DOHH2 (cell line): Measurements from ENCODE around the gene SRP14.

Experiments used
- H3F3A ChIP-seq: fragments of 200-600 bp; sonication (generic), shearing (Covaris generic); 2 replicates; pipeline ENCODE4 v1.6.0; 2016; ENCODE audit warnings: antibody characterized with exemption, mild to moderate bottlenecking; ENCODE audit not compliant: control insufficient read depth, insufficient read depth
- H3K27ac ChIP-seq: fragments of 200-600 bp; sonication (generic); 2 replicates; pipeline ENCODE4 v1.5.1; 2014; ENCODE audit warnings: low read depth, mild to moderate bottlenecking, low read length, moderate library complexity
- H3K27me3 ChIP-seq: fragments of 200-600 bp; sonication (generic); 2 replicates; pipeline ENCODE4 v1.6.1; 2014; ENCODE audit warnings: mild to moderate bottlenecking, low read length, mixed read lengths; ENCODE audit not compliant: control insufficient read depth
- H3K36me3 ChIP-seq: fragments of 200-600 bp; sonication (generic); 2 replicates; pipeline ENCODE4 v1.6.1; 2014; ENCODE audit warnings: mild to moderate bottlenecking, low read length, moderate library complexity, mixed read lengths; ENCODE audit not compliant: control insufficient read depth
- H3K4me1 ChIP-seq: fragments of 200-600 bp; sonication (generic); 2 replicates; pipeline ENCODE4 v1.6.1; 2014; ENCODE audit warnings: mild to moderate bottlenecking, low read length, mixed read lengths; ENCODE audit not compliant: control insufficient read depth
- H3K4me2 ChIP-seq: fragments of 200-600 bp; sonication (generic); 2 replicates; pipeline ENCODE4 v1.6.0; 2014; ENCODE audit warnings: mild to moderate bottlenecking, low read length, moderate library complexity
- H3K4me3 ChIP-seq: fragments of 200-600 bp; sonication (generic); 2 replicates; pipeline ENCODE4 v1.5.1; 2014; ENCODE audit warnings: mild to moderate bottlenecking, low read length, mixed read lengths
- H3K79me2 ChIP-seq: fragments of 200-600 bp; sonication (generic); 2 replicates; pipeline ENCODE4 v1.6.1; 2014; ENCODE audit warnings: mild to moderate bottlenecking, low read length, mixed read lengths; ENCODE audit not compliant: control insufficient read depth
- H3K9me2 ChIP-seq: fragments of 200-600 bp; sonication (generic); replicated peaks from 2 replicates; pipeline ENCODE4 v1.6.1; 2014; ENCODE audit warnings: mild to moderate bottlenecking, low read length, mixed read lengths; ENCODE audit not compliant: control insufficient read depth
- H3K9me3 ChIP-seq: fragments of 200-600 bp; sonication (generic); 2 replicates; pipeline ENCODE4 v1.6.1; 2014; ENCODE audit warnings: antibody characterized with exemption, low read length, mixed read lengths; ENCODE audit not compliant: control insufficient read depth, insufficient read depth
- H4K20me1 ChIP-seq: fragments of 200-600 bp; sonication (generic); 2 replicates; pipeline ENCODE4 v1.6.0; 2014; ENCODE audit warnings: low read depth, mild to moderate bottlenecking, antibody characterized with exemption, low read length, moderate library complexity; ENCODE audit not compliant: control insufficient read depth, insufficient read depth
- EZH2phosphoT487 ChIP-seq: fragments of 200-600 bp; sonication (generic); IDR thresholded peaks from 2 replicates; pipeline ENCODE4 v1.6.1; 2017; ENCODE audit warnings: borderline replicate concordance, mild to moderate bottlenecking, antibody characterized with exemption, low read length, moderate library complexity, mixed read lengths
- TF ChIP-seq, protein P1 (sequence below): fragments of 200-600 bp; sonication (generic); IDR thresholded peaks from one replicate; pipeline ENCODE4 v1.5.1; 2014; ENCODE audit warnings: antibody characterized with exemption, mild to moderate bottlenecking, low read depth, low read length; ENCODE audit not compliant: poor library complexity, severe bottlenecking

SRP14 gene

DNA sequence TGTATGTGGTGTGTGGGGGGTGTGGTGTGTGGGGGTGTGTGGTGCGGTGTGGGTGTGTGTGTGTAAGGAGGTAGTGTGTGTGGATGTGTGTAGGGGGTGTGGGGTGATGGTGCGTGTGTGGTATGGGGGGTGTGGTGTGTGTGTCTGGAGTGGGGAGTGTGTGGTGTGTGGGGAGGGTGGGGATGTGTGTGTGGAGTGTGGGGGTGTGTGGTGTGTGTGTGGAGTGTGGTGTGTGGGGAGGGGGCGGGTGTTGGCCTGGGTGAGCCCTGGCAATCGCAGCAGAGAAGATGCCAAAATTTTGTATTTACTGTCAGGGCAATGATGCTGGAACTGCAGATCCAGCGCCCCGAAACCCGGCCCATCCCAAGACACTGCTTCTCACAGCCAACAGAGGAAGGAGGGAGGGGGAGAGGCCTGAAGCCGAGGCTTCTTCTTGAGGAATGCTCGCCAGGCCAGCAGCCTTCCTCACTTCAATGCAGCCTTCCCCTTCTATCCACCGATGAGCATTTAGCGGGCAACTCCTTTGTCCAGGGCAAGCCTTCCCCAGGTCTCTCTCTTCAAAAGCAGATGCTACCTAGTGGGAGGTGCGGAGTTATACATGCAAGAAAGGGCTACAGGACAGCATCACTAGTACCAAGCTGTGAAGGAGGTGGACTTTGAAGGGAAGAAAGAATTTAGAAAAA, 11.9 kb upstream of the SRP14 start:
- Histone ChIP-seq H3K27me3 (no peaks in the 10 kb centered on the region), H3K36me3 (peaks cover 26% of the 10 kb centered on the region), H3K4me3 (no peak overlapping the region), H3K4me2 (no peak overlapping the region), H4K20me1 (no peaks in the 10 kb centered on the region), H3K4me1 (peaks cover 100% of the 10 kb centered on the region), H3K9me3 (no peaks in the 10 kb centered on the region), H3K79me2 (peaks cover 6% of the 10 kb centered on the region; the same call in 1 of the 2 replicates), H3F3A (peaks cover 46% of the 10 kb centered on the region), H3K9me2 (no peaks in the 10 kb centered on the region), H3K27ac (peak overlapping the region; percentile 7; the same call in 1 of the 2 replicates)
- TF ChIP-seq, protein P1, sequence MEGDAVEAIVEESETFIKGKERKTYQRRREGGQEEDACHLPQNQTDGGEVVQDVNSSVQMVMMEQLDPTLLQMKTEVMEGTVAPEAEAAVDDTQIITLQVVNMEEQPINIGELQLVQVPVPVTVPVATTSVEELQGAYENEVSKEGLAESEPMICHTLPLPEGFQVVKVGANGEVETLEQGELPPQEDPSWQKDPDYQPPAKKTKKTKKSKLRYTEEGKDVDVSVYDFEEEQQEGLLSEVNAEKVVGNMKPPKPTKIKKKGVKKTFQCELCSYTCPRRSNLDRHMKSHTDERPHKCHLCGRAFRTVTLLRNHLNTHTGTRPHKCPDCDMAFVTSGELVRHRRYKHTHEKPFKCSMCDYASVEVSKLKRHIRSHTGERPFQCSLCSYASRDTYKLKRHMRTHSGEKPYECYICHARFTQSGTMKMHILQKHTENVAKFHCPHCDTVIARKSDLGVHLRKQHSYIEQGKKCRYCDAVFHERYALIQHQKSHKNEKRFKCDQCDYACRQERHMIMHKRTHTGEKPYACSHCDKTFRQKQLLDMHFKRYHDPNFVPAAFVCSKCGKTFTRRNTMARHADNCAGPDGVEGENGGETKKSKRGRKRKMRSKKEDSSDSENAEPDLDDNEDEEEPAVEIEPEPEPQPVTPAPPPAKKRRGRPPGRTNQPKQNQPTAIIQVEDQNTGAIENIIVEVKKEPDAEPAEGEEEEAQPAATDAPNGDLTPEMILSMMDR = no peak
- TF ChIP-seq EZH2phosphoT487 = no peak

DNA sequence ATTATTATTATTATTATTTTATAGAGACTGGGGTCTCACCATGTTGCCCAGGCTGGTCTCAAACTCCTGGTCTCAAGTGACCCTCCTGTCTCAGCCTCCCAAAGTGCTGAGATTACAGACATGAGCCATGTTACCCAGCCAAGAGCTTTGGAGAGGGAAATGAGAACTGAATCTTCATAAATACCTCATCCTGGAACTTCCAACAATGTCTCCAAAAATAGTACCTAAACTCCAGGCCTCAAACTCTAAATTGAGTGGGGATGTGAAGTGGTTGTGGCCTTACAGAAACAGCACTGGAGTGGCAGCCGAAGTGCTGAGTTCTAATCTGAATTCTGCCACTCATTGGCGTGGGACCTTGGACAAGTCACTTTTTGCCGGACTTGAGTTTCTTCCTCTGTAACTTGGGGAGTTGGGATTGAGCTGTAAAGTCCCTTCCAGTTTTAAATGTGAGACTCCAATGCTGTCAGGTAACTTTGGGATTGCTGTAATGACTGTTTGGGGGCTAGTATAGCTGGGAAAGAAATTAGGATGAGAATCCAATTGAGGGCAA, 10.0 kb upstream of the SRP14 start:
- H4K20me1 ChIP-seq = no peaks in the 10 kb centered on the region
- H3K36me3 ChIP-seq = peaks cover 22% of the 10 kb centered on the region
- peaks cover 100% of the 10 kb centered on the region for H3K4me1 ChIP-seq
- H3K4me2 ChIP-seq = peak overlapping the region; percentile 65
- TF ChIP-seq EZH2phosphoT487 = no peak
- TF ChIP-seq, protein P1 = no peak
- H3K4me3 ChIP-seq = peak overlapping the region; percentile 17
- H3K27me3 ChIP-seq = no peaks in the 10 kb centered on the region
- peak overlapping the region; percentile 93 for H3K27ac ChIP-seq
- no peaks in the 10 kb centered on the region for H3K9me2 ChIP-seq
- H3K79me2 ChIP-seq = peaks cover 11% of the 10 kb centered on the region; the same call in 1 of the 2 replicates
- H3F3A ChIP-seq = peaks cover 53% of the 10 kb centered on the region
- no peaks in the 10 kb centered on the region for H3K9me3 ChIP-seq

DNA sequence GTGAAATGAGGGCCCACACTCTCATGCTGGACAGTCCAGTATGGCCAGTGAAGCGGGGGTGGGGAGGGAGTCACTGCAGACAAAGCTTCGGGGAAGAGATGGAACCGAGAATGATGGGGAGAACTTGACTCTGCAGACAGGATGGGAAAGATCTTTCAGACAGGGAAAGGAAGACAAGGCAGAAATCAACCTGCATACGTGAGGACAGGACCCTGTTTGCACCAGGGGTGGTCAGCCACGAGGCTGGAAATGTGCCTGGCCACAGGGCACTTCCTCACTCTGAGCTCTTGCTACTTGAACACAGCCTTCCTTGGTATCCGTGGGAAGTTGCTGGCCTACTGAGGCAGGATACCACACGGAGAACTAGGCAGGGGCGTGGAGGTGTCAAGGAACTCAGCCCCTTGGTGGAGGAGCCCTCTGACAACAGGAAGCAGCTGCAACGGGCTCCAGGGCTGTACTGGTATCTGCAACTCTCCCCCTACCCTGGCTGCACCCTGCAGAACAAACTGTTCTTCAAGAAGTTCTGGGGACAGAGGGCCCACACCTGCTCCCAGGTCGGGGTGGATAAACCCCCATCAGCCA, 9.3 kb upstream of the SRP14 start:
- no peaks in the 10 kb centered on the region for H3K9me2 ChIP-seq
- peaks cover 99% of the 10 kb centered on the region for H3K4me1 ChIP-seq
- peaks cover 11% of the 10 kb centered on the region; the same call in 1 of the 2 replicates for H3K79me2 ChIP-seq
- TF ChIP-seq, protein P1 = no peak
- no peak for TF ChIP-seq EZH2phosphoT487
- no peaks in the 10 kb centered on the region for H3K27me3 ChIP-seq
- peaks cover 57% of the 10 kb centered on the region for H3F3A ChIP-seq
- H3K9me3 ChIP-seq = no peaks in the 10 kb centered on the region
- H4K20me1 ChIP-seq = no peaks in the 10 kb centered on the region
- peak overlapping the region; percentile 48 for H3K4me3 ChIP-seq
- peak overlapping the region; percentile 65 for H3K4me2 ChIP-seq
- H3K27ac ChIP-seq = peak overlapping the region; percentile 93
- peaks cover 19% of the 10 kb centered on the region for H3K36me3 ChIP-seq
